ENCODE data around the gene LHX6. TPM values are rescaled to one million over a fixed set of nuclear protein-coding genes. Genes with fewer than 3 reads are reported as not detected.

The LHX6 gene
- polyA plus RNA-seq, 4 donors = 3.8 to 5.0 (median 3.9) TPM

GRCh38 chr9:122239722-122240121, 11.0 kb upstream of the LHX6 start:
- DNase-seq (ENCODE audit: low read depth in 4 of 4, low spot score in 3 of 4) = no peak

DNA sequence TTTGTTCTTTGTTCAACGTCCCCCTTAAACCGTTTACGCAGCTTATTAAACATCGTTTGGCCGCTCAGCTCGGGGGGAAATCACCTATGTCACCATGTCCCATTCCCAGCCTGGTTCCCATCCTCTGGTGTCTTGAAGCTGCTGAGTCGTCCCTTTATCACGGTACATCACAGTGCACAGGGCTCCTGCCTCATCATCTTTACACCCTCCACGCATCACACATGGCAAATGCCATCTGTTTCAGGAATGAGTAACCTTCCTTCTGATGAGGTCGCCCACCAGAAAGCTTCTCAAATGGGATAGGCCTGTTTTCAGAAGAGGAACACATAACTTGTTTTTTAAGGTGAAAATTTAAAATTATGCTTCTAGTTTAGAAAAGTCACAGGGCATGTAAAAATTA, 7.9 kb upstream of the LHX6 start:
- DNase-seq (ENCODE audit: low read depth in 4 of 4, low spot score in 3 of 4) = no peak

DNA sequence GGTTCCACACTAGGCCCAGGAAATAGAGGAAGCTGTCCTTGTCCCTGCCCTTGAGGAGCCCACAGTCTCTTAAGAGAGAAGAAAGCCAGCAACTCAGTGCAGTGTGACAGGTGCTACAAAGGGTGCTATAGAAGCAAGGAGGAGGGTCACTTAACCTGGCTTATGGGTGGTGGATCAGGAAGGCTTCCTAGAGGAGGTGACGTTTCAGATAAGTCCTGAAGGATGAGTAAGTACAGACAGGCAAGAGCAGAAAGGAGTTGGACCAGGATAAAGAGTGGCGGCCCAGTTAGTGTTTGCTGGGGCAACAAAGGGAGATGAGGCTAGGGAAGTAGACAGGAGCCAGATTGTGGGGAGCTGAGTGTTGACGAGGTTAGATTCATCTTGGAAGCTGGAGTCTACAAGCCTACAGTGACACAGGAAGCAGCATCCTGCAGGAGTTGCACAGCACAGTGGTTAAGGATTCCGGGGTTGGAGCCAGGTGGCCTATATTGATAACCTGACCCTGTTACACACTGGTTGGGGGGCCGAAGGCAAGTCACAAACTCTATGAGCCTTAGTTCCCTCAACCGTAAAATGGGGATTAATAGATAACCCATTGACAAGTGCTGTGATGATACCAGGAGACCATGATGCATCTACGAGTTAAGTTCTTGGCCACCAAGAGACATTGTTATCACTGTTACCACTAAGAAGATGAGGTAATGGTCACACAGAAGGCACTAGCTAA, 5.4 kb upstream of the LHX6 start:
- DNase-seq (ENCODE audit: low read depth in 4 of 4, low spot score in 3 of 4) = no peak

GRCh38 chr9:122232796-122233306, 4.1 kb upstream of the LHX6 start:
- DNase-seq (ENCODE audit: low read depth in 4 of 4, low spot score in 3 of 4) = no peak

DNA sequence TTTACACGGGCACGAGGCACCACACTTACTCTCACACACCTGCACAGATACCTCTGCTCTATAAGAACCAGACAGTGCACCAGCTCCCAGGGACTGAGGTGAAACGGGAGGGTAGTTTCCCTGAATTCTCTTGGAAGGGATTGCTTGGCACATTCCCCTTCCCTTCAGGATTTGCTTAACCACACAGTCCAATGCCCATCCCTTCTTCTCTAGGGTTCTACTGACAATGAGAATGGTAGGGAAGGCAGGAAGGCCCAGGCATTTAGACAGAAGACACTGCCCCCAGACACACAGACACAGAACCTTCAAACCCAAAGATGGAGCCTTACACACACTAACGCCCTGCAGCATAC, 704 bp upstream of the LHX6 start:
- no peak for DNase-seq (ENCODE audit: low read depth in 4 of 4, low spot score in 3 of 4)

DNA sequence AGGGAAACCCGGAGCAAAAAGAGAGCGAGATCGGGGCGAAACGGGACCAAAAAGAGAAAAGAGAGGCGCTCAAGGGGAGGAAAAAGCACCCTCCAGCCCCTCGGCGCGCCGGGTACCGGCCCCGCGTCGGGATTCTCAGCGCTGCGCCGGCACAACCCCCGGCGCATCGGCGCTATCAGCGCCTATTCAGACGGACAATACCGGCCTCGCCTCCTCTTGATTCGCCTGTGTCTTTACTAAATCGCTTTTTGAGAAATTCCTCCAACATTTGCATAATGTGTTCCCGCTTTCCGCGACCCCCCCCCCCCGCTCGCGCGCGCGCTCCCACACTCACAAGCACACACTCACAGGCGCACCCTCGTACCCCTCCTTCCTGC, 578 bp downstream of the LHX6 start:
- no peak for DNase-seq (ENCODE audit: low read depth in 4 of 4, low spot score in 3 of 4)

- no peak for DNase-seq (ENCODE audit: low read depth in 4 of 4, low spot score in 3 of 4)
Observed at GRCh38 chr9:122227575-122227900, 1.2 kb downstream of the LHX6 start.

DNA sequence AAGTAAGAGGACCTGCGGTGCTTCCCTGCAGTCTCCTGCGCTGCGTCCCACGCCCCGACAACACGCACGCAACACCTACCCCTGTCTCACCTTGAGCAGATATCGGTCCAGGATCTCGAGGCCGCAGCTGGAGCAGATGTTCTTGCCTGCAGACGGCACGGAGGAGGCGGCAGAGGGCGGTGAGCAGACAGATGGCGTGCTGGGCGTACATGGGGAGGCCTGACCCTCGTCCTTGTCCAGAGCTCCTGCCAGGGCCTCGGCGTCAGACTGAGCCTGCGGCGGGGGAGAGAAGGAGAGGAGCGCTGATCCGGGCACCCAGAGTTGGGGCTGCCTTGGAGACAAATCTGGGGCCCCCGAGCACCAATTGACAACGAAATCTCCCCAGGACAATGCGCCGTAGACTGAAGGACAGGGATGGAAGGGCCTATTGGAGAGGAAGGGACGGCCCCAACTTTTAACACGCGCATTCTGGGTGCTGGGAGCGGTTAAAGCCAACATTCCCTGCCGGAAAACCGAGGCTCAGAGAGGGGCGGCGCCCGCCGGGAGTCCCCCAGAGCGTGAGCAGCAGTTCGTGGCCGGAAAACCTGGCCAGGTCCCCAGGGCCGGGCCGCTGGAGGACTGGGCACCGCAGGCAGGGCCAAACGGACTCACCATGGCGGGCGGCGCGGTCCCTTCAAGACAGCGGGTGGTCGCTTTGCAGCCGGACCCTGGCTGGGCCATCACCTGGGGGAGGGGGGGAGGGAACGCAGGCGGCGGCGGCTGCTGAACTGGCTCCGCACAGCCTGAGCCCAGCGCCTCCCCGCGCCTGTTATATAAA, 1.8 kb downstream of the LHX6 start:
- DNase-seq (ENCODE audit: low read depth in 4 of 4, low spot score in 3 of 4) = no peak

- no peak for DNase-seq (ENCODE audit: low read depth in 4 of 4, low spot score in 3 of 4)
Observed at GRCh38 chr9:122226142-122226757, 2.5 kb downstream of the LHX6 start.

DNA sequence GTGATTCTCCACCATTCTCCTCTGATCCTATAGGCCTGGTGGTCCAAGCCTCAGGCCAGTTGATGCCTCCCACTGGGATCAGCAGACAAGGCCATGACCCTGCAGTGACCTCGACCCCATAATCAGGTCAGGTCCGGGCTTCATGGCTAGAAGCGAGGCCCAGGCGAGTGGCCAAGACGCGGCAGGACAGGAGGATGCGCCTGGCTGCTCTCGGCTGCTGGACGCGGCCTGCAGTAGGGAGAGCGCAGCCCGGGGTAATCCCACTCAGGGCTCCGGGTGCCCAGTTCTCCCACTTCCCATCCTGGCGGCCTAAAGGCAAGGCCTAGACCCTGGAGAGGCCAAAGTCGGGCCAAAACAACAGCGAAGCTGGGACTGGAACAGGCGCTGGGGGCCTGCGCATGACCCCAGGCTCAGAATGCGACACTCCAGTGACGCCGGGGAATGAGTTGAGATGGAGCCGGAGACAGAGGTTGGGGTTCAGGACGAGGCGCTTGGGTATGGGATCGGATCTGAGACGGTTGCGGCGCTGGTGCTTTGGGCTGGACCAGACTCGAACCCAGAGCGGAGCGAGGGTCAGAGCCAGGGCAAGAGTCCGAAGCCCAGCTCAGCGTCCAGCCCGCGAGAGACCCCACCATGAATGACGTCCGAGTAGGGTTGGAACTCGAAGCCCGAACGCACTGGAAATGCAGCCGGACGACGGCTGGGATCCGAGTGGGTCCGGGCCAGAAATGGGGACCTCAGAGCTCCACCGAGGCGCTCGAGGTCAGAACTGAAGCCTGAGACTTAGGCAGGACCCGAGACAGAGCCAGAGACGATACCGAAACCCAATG, 3.2 kb downstream of the LHX6 start:
- DNase-seq (ENCODE audit: low read depth in 4 of 4, low spot score in 3 of 4) = no peak

GRCh38 chr9:122223435-122223834, 5.3 kb downstream of the LHX6 start:
- no peak for DNase-seq (ENCODE audit: low read depth in 4 of 4, low spot score in 3 of 4)

- DNase-seq (ENCODE audit: low read depth in 4 of 4, low spot score in 3 of 4) = no peak
Observed at GRCh38 chr9:122222791-122223190, 6.0 kb downstream of the LHX6 start.

- no peak for DNase-seq (ENCODE audit: low read depth in 4 of 4, low spot score in 3 of 4)
Observed at GRCh38 chr9:122221183-122221811, 7.5 kb downstream of the LHX6 start.

GRCh38 chr9:122220673-122221182, 8.0 kb downstream of the LHX6 start:
- DNase-seq (ENCODE audit: low read depth in 4 of 4, low spot score in 3 of 4) = no peak

DNA sequence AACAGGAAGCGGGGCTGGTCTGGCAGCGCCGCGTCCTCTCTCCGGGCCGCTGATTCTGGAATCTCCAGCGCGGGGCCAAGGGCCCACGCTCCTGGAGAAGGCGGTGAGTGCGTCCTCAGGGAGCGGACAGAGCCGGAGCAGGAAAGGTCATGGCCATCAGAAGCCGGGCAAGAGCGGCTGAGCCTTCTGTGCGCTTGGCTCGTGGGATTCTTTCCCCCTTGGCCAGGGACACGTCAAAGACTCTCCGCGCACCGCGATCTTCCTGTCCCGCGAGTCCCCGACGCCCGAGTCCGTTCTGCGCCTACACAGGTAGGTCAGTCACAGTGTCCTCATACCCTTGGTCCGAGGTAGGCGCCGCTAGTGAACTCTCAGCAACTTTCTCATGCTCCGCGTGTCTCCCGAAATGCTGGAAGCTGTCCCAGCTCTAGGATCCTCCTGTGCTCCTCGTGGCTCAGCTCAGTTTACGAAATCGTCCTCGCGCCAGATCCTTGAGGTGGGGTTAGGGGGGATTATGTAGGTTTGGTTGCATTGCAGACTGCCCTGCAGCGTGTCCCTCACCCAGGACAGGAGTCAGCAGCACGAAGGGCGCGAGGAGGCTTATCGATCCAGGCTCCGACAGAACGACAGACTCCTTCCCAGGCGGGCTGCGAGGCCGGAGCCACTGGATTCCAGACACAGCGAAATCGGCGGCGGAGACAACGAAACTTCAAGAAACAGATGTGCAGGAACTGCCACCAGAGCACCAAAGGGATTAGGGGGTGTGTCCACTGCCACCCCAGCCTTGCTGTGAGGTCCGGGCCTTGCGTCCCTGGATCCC, 8.7 kb downstream of the LHX6 start:
- DNase-seq (ENCODE audit: low read depth in 4 of 4, low spot score in 3 of 4) = no peak

DNA sequence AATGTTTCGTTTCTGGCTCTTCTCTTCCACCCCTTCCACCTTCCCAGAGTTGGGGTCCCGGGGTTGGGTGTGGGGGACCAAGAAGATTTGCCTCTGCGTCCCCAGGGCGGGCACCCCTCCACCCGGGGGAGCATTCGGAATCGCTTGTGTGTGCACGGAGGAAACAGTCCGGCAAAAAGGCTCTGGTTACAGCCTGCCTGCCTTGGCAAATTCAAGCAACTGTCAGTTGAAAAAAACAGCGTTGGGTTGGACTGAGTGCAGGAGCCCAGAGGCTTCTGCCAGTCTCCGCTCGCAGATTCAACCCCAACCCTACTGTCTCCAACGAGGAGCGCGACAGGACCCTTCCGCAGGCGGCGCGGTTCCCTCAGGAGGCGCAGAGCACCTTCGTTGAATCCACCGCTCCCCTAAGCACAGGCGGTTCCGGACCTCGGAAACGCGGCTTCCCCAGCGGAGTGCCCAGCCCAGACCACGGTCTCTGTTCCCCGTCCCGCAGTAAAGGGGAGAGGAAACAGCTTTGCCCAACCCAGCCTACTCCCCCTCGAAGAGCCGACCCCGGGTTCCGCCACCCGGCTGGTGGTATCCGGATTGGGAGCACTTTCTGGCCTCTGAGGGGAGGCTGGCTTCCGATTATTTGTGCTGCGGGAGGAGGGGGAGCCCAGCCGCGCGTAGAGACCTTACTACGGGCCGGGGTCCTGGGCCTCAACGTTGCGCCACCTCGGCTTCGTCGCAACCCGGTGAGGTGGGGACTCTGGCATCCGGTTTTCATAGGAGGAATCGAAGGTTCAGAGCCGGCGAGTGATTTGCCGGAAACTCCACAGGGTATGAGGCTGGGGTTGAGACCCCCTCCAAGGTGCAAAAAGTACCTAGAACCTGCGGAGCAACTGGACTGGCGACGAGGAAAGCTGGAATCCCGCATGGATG, 9.6 kb downstream of the LHX6 start:
- no peak for DNase-seq (ENCODE audit: low read depth in 4 of 4, low spot score in 3 of 4)

DNA sequence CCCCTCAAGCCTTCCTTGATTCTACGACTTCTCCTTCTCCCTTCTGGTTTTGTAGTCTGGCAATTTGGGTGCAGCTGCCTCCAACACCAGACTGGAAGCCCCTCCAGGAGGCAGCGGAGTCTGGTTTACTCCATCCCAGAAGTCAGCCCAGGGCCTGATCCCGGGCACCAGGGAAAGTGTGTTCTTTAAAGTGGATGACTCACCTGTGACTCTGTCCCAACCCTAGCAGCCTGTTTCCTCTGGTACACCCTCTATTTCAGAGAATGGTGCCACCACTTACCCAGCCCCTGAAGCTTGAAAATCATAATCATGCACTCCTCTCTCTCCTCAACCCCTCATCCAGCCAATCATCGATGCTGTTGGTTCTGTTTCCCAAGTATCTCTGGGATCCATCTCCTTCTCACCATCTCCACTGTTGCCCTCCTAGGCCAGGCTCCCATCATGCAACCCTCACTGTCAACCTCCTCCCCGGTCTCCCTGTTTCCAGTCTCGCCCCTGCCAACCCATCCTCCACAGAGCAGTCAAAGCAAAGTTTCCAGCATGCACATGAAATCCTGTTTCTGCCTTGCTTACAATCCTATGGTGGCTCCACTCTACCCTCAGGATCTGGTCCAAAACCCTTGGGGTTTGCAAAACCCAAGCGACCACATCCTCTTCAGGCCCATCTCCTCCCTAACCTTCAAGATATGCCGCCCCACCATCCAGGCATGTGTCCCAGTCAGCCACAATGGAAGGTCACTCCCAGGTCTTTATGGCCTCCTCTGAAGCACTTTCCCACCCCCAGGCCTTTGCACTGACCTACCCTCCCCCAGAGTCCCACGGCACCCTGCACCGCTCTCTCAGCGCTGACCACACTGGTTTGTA, 10.5 kb downstream of the LHX6 start:
- DNase-seq (ENCODE audit: low read depth in 4 of 4, low spot score in 3 of 4) = no peak
